DMS79 treated with DMSO at 0.1 percent for 48 hours (cell line): Measurements from ENCODE around the gene HTRA1.
A peak's percentile ranks its signal among the peaks of the same experiment; 100 is the strongest.

ENCODE experiments used
- DNase-seq: peaks from one replicate; lab custom pipeline; 2025; lab: John Stamatoyannopoulos, UW

Gene HTRA1

DNA sequence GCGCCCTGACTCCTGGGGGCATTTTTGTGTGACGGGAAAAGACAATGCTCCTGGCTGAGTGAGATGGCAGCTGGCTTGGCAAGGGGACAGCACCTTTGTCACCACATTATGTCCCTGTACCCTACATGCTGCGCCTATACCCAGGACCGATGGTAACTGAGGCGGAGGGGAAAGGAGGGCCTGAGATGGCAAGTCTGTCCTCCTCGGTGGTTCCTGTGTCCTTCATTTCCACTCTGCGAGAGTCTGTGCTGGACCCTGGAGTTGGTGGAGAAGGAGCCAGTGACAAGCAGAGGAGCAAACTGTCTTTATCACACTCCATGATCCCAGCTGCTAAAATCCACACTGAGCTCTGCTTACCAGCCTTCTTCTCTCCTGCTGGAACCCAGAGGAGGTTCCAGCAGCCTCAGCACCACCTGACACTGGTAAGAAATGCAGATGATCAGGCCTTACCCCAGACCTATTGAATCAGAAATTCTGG is 6.7 kb upstream of the HTRA1 start, which contains the start of gene ARMS2:
ARMS2 (plus strand) TSS at position 51 of the 478 bp plus-strand sequence; CDS start at position 126, 75 bp downstream.
- DNase-seq, result no peak

- no peak for DNase-seq
These were observed 5.8 kb upstream of the HTRA1 start for GRCh38 chr10:122455376-122456079.

- no peak for DNase-seq
These were observed 3.4 kb upstream of the HTRA1 start for GRCh38 chr10:122457934-122458333.

GRCh38 chr10:122458693-122459092 is 2.7 kb upstream of the HTRA1 start:
- no peak for DNase-seq

- no peak for DNase-seq
These were observed 1.6 kb upstream of the HTRA1 start for GRCh38 chr10:122459561-122460273.

DNA sequence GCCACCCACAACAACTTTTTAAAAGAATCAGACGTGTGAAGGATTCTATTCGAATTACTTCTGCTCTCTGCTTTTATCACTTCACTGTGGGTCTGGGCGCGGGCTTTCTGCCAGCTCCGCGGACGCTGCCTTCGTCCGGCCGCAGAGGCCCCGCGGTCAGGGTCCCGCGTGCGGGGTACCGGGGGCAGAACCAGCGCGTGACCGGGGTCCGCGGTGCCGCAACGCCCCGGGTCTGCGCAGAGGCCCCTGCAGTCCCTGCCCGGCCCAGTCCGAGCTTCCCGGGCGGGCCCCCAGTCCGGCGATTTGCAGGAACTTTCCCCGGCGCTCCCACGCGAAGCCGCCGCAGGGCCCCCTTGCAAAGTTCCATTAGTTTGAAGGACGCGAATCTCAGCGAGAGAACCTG is 461 bp upstream of the HTRA1 start:
- DNase-seq, result no peak

DNA sequence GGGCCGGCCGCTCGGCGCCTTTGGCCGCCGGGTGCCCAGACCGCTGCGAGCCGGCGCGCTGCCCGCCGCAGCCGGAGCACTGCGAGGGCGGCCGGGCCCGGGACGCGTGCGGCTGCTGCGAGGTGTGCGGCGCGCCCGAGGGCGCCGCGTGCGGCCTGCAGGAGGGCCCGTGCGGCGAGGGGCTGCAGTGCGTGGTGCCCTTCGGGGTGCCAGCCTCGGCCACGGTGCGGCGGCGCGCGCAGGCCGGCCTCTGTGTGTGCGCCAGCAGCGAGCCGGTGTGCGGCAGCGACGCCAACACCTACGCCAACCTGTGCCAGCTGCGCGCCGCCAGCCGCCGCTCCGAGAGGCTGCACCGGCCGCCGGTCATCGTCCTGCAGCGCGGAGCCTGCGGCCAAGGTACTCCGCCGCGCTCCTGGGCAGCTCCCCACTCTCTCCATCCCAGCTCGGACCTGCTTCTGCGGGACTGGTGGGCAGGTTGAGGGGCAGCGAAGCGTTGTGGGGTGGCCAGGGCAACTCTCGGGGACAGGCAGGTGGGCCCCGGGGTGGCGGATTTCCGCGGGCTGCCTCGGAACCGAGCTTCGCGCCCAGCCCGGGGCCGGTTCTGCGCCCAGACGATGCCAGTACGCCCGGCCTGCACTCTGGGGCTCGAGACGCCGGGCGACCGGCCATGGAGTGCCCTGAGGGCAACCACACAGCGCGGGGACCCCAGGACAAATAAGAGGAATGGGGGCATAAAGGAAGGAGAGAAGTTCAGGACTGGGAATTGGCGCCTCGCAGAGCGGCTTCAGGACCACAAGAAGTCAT is 578 bp downstream of the HTRA1 start:
- no peak for DNase-seq

GRCh38 chr10:122462533-122463465 is 1.4 kb downstream of the HTRA1 start:
- DNase-seq, result peak; percentile 21

GRCh38 chr10:122463466-122464249 is 2.3 kb downstream of the HTRA1 start:
- DNase-seq, result no peak

GRCh38 chr10:122464250-122464510 is 2.8 kb downstream of the HTRA1 start:
- no peak for DNase-seq

DNA sequence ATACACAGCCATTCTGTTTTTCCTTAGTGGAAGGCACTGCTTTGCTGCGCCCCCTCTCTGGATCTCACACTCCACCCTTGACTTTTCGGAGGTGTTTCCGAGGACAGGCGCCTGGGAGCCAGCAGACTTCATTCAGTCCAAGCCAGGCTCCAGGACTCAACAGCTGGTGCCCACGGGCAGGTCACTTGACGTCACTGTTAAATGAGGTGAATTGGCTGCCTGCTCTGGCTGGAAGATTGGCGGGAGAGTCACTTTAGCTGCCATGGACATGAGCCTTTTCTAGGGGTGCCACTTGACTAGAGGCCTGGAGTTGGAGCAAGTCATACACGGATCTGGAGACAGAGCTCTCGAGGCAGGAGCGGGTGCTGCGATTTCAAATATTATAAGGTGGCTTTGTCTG is 3.2 kb downstream of the HTRA1 start:
- DNase-seq, result no peak

DNA sequence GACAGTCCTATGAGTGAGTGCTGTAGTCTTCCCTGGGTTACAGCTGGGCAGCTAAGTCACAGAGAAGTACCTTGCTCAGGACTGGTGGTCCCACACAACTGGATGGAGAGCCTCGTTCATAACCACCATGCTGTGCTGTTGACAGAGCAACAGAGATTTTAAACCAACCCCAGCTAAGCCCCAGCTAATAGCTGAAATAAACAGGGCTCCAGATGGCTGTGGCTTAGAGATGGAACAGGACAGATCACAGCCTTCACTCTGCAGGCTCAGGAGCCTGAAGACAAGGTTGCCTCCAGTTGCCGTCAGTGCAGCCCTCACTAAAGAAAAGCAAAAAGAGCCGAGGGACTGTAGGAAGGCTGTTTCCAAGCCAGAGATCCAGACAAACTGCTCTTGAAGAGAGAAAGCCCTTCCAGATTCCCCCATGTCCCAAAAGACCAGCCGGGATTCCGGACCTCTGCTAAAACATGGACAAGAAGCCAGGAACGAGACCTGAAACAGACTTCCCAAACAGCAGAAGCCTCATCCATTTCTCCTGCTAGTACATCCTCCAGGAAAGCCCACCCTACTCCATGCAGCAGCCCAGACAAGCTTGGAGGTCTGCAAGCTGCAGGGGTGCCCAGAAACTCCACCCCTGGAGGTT is 4.2 kb downstream of the HTRA1 start:
- no peak for DNase-seq

DNA sequence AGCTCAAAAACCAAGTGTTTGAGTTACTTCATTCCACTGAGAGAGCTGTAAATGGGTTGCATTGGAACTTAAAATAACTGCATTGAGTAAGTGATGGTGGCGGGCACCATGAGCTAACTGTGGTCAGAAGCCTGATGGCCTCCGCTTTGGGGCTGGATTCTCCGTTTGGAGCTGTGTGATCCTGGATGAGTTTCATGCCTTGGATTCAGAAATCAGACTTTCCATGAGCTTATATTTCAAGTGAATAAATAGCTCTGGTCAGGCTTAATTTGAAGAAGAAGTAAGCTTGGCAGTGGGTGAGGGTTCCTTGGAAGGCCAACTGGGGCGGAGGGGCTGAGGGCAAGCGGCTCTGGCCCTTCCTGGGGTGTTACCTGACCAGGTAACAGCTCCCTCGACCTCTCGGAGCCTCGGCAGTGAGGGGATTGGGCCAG is 5.6 kb downstream of the HTRA1 start:
- DNase-seq, result no peak

GRCh38 chr10:122467701-122468100 is 6.3 kb downstream of the HTRA1 start:
- no peak for DNase-seq

- DNase-seq, result no peak
These were observed 7.1 kb downstream of the HTRA1 start for GRCh38 chr10:122468307-122468925.

GRCh38 chr10:122468926-122469781 is 7.8 kb downstream of the HTRA1 start:
- DNase-seq, result no peak

DNA sequence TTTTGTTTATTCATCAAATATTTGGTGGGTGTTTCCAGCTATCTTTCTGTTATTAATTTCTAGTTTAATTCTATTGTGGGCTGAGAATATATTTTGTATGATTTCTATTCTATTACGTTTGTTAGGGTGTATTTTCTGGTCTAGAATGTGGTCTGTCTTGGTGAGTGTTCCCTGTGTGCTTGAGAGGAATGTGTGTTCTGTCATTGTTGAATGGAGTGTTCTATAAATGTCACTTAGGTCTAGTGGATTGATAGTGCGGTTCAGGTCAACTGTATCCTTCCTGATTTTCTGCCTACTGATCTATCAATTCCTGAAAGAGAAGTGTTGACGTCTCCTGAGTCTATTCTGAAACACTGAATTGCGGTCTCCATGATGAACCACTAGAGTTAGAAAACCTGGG is 8.5 kb downstream of the HTRA1 start:
- no peak for DNase-seq

DNA sequence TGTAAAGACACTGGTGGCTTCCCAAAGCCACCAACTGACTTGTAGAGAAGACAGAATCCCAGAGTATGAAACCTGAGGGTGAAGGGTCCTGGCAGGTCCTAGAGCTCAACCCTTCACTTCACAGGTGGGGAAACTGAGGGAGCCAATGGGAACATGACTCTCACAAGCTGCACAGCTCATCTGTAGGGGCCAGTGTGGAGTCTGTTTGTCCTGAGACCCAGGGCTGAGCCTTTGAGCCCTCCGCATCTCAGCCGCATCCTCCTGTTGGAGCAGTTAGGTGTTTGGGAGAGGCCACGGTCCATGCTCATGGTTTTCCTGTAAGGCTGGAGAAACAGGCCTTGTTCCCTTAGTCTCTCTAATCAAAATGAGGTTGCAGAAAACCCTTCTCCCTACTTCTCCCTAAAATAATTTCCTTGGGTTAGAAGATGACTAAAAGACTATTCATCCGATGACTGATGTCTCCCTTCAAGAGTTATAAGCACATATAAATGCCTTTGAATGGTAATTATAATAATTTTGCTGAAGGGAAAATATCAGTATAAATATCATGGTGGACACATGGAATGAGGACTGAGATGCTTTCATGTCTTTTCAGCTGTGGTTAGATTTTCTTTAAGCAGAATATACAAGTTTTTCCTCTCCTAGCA is 10.3 kb downstream of the HTRA1 start:
- no peak for DNase-seq
